Skin epidermis (tissue), 12 donors: ENCODE results near the gene C12orf75.

Experiments used
- H3K27ac ChIP-seq, 21 experiments: fragments of 200-600 bp; sonication (generic) in 11 of 21; one replicate each; pipeline ENCODE4 v1.5.0; 2020; ENCODE audit warnings: mild to moderate bottlenecking in 3 of 21, inconsistent platforms in 2 of 21, moderate library complexity in 2 of 21
- H3K4me3 ChIP-seq, 7 experiments: fragments of 200-600 bp; sonication (generic) in 2 of 7; one replicate each; pipeline ENCODE4 v1.5.0; 2020; ENCODE audit warnings: inconsistent platforms in 2 of 7, mild to moderate bottlenecking in 2 of 7, moderate library complexity in 1 of 7

Gene C12orf75

GRCh38 chr12:105358789-105359188 is 28.3 kb downstream of the C12orf75 start:
- Histone ChIP-seq H3K27ac (peak overlapping the region in 1 of 21 experiments; percentile 33), H3K4me3 (no peak overlapping the region)

- H3K4me3 ChIP-seq, result no peak overlapping the region
Measured at GRCh38 chr12:105359856-105360255, 29.4 kb downstream of the C12orf75 start.

GRCh38 chr12:105363890-105364289 is 33.4 kb downstream of the C12orf75 start:
- Histone ChIP-seq H3K27ac (no peak overlapping the region), H3K4me3 (no peak overlapping the region)

More at GRCh38 chr12:105359856-105360255, 29.4 kb downstream of the C12orf75 start:
- H3K27ac ChIP-seq, result no peak overlapping the region

GRCh38 chr12:105365231-105365630 is 34.7 kb downstream of the C12orf75 start:
- no peak overlapping the region for H3K27ac ChIP-seq
- H3K4me3 ChIP-seq, result no peak overlapping the region

- Histone ChIP-seq H3K27ac (no peak overlapping the region), H3K4me3 (no peak overlapping the region)
Measured at GRCh38 chr12:105368047-105368646, 37.7 kb downstream of the C12orf75 start.

- Histone ChIP-seq H3K4me3 (no peak overlapping the region), H3K27ac (no peak overlapping the region)
Measured at GRCh38 chr12:105369014-105369413, 38.5 kb downstream of the C12orf75 start.

GRCh38 chr12:105374303-105374702 is 43.8 kb downstream of the C12orf75 start:
- Histone ChIP-seq H3K4me3 (no peak overlapping the region), H3K27ac (no peak overlapping the region)

GRCh38 chr12:105377077-105377476 is 46.6 kb downstream of the C12orf75 start:
- H3K4me3 ChIP-seq, result no peak overlapping the region
- no peak overlapping the region for H3K27ac ChIP-seq

- Histone ChIP-seq H3K27ac (no peak overlapping the region), H3K4me3 (no peak overlapping the region)
Measured at GRCh38 chr12:105378911-105379310, 48.4 kb downstream of the C12orf75 start.

GRCh38 chr12:105382771-105383622 is 52.5 kb downstream of the C12orf75 start:
- H3K27ac ChIP-seq, result peak overlapping the region in 8 of 21 experiments; percentile 6 to 76 (median 34)
- peak overlapping the region in 2 of 7 experiments; percentile 9 to 12 for H3K4me3 ChIP-seq

- H3K27ac ChIP-seq, result no peak overlapping the region
- no peak overlapping the region for H3K4me3 ChIP-seq
Measured at GRCh38 chr12:105384220-105384619, 53.7 kb downstream of the C12orf75 start.

GRCh38 chr12:105384916-105385535 is 54.5 kb downstream of the C12orf75 start:
- H3K4me3 ChIP-seq, result no peak overlapping the region
- H3K27ac ChIP-seq, result no peak overlapping the region

GRCh38 chr12:105386431-105386830 is 55.9 kb downstream of the C12orf75 start:
- H3K4me3 ChIP-seq, result no peak overlapping the region
- no peak overlapping the region for H3K27ac ChIP-seq

- Histone ChIP-seq H3K4me3 (no peak overlapping the region), H3K27ac (peak overlapping the region in 1 of 21 experiments; percentile 31)
Measured at GRCh38 chr12:105391231-105391630, 60.7 kb downstream of the C12orf75 start.

GRCh38 chr12:105393587-105393986 is 63.1 kb downstream of the C12orf75 start:
- H3K27ac ChIP-seq, result no peak overlapping the region
- no peak overlapping the region for H3K4me3 ChIP-seq

- Histone ChIP-seq H3K4me3 (no peak overlapping the region), H3K27ac (no peak overlapping the region)
Measured at GRCh38 chr12:105396024-105396423, 65.5 kb downstream of the C12orf75 start.

- Histone ChIP-seq H3K27ac (no peak overlapping the region), H3K4me3 (no peak overlapping the region)
Measured at GRCh38 chr12:105396983-105397382, 66.5 kb downstream of the C12orf75 start.

- H3K4me3 ChIP-seq, result no peak overlapping the region
- H3K27ac ChIP-seq, result no peak overlapping the region
Measured at GRCh38 chr12:105398930-105399329, 68.4 kb downstream of the C12orf75 start.

GRCh38 chr12:105399428-105400081 is 69.1 kb downstream of the C12orf75 start:
- Histone ChIP-seq H3K4me3 (no peak overlapping the region), H3K27ac (no peak overlapping the region)

GRCh38 chr12:105400227-105400626 is 69.7 kb downstream of the C12orf75 start:
- no peak overlapping the region for H3K4me3 ChIP-seq
- H3K27ac ChIP-seq, result no peak overlapping the region
